Osteocyte (in vitro differentiated cells): Measurements from ENCODE around the gene DLG5. TPM values are rescaled to one million over a fixed set of nuclear protein-coding genes. Genes with fewer than 3 reads are reported as not detected.

ENCODE experiments used
- DNase-seq: peaks from one replicate; pipeline ENCODE4 v3.0.0; 2021; ENCODE audit warnings: mixed read lengths; ENCODE audit not compliant: unreplicated experiment; ENCODE audit errors: extremely low spot score
- H3K27ac Mint-ChIP-seq: one replicate; pipeline ENCODE4 v1.8.0; 2021; ENCODE audit warnings: mild to moderate bottlenecking, mixed read lengths; ENCODE audit not compliant: unreplicated experiment
- H3K27me3 Mint-ChIP-seq: one replicate; pipeline ENCODE4 v1.8.0; 2021; ENCODE audit warnings: mixed read lengths; ENCODE audit not compliant: unreplicated experiment
- H3K36me3 Mint-ChIP-seq: one replicate; pipeline ENCODE4 v1.8.0; 2021; ENCODE audit warnings: mixed read lengths; ENCODE audit not compliant: unreplicated experiment
- H3K4me1 Mint-ChIP-seq: one replicate; pipeline ENCODE4 v1.8.0; 2021; ENCODE audit warnings: mixed read lengths; ENCODE audit not compliant: unreplicated experiment
- H3K4me3 Mint-ChIP-seq: one replicate; pipeline ENCODE4 v1.8.0; 2021; ENCODE audit warnings: mild to moderate bottlenecking, moderate library complexity, mixed read lengths; ENCODE audit not compliant: unreplicated experiment
- H3K9me3 Mint-ChIP-seq: one replicate; pipeline ENCODE4 v1.8.0; 2021; ENCODE audit warnings: mixed read lengths; ENCODE audit not compliant: unreplicated experiment
- total RNA-seq: library from RNA; stranded (reverse); gene quantifications from 2 replicates; pipeline ENCODE4 v1.2.1, GENCODE V29; 2021
- TF ChIP-seq, protein P1 (sequence below): fragments of 200-600 bp; sonication (generic); IDR thresholded peaks from 2 replicates; pipeline ENCODE4 v1.5.0; 2021; ENCODE audit warnings: antibody characterized with exemption, mild to moderate bottlenecking, moderate library complexity

Gene DLG5
- total RNA-seq, 1 donor from 2014 or later, result 69.8 TPM

DNA sequence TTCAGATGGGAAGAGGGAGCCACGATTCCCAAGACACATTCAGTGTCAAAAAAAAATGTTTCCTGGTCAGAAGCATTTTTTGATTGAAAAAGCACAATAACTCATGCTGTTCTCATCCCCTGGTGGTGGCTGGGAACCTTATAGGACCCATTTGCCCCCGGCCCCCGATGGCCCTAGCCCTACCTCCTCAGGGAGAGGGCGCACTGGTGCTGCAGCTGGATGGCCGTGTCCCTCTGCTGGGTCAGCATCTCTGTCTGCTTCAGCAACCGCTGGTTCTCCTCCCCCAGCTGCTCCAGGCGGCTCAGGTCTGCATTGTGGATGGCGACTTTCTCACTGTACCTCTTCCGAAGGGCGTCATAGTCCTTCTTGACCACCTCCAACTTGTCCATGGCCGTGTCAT is 83.3 kb downstream of the DLG5 start:
- Mint-ChIP-seq H3K4me1 (peaks cover 34% of the 10 kb centered on the region), H3K27me3 (no peaks in the 10 kb centered on the region), H3K9me3 (no peaks in the 10 kb centered on the region), H3K27ac (no peak overlapping the region), H3K4me3 (no peak overlapping the region), H3K36me3 (peaks cover 17% of the 10 kb centered on the region)
- no peak for DNase-seq
- TF ChIP-seq, protein P1, sequence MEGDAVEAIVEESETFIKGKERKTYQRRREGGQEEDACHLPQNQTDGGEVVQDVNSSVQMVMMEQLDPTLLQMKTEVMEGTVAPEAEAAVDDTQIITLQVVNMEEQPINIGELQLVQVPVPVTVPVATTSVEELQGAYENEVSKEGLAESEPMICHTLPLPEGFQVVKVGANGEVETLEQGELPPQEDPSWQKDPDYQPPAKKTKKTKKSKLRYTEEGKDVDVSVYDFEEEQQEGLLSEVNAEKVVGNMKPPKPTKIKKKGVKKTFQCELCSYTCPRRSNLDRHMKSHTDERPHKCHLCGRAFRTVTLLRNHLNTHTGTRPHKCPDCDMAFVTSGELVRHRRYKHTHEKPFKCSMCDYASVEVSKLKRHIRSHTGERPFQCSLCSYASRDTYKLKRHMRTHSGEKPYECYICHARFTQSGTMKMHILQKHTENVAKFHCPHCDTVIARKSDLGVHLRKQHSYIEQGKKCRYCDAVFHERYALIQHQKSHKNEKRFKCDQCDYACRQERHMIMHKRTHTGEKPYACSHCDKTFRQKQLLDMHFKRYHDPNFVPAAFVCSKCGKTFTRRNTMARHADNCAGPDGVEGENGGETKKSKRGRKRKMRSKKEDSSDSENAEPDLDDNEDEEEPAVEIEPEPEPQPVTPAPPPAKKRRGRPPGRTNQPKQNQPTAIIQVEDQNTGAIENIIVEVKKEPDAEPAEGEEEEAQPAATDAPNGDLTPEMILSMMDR, result no peak

- TF ChIP-seq, protein P1, result no peak
- Mint-ChIP-seq H3K27ac (no peak overlapping the region), H3K27me3 (no peaks in the 10 kb centered on the region), H3K4me3 (no peak overlapping the region), H3K9me3 (no peaks in the 10 kb centered on the region), H3K4me1 (peaks cover 39% of the 10 kb centered on the region), H3K36me3 (peaks cover 17% of the 10 kb centered on the region)
- no peak for DNase-seq
These were observed 83.8 kb downstream of the DLG5 start for GRCh38 chr10:77842652-77843212.

GRCh38 chr10:77841711-77842375 is 84.7 kb downstream of the DLG5 start:
- H3K27ac Mint-ChIP-seq, result no peak overlapping the region
- no peaks in the 10 kb centered on the region for H3K9me3 Mint-ChIP-seq
- H3K4me1 Mint-ChIP-seq, result peaks cover 38% of the 10 kb centered on the region
- no peaks in the 10 kb centered on the region for H3K27me3 Mint-ChIP-seq
- DNase-seq, result no peak
- TF ChIP-seq, protein P1, result no peak
- peaks cover 17% of the 10 kb centered on the region for H3K36me3 Mint-ChIP-seq
- H3K4me3 Mint-ChIP-seq, result no peak overlapping the region

DNA sequence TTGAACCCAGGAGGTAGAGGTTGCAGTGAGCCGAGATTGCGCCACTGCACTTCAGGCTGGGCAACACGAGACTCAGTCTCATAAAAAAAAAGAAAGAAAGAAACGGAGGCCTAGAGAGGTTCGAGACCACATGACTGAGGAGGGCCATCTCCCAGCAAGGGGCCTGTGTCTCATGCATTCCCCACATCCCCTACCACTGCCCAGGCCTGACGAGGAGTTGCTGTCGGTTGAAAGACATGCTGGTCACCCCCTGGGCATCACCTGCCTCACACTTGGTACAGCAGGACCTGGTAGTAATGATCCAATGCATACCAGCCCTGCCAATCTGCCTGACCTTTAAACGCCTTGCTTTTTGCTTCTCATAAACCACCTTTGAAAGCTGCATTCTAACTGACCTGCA is 85.9 kb downstream of the DLG5 start:
- Mint-ChIP-seq H3K9me3 (no peaks in the 10 kb centered on the region), H3K4me1 (peaks cover 39% of the 10 kb centered on the region), H3K4me3 (no peak overlapping the region), H3K27ac (no peak overlapping the region), H3K36me3 (peaks cover 20% of the 10 kb centered on the region), H3K27me3 (no peaks in the 10 kb centered on the region)
- no peak for DNase-seq
- TF ChIP-seq, protein P1, result no peak

DNA sequence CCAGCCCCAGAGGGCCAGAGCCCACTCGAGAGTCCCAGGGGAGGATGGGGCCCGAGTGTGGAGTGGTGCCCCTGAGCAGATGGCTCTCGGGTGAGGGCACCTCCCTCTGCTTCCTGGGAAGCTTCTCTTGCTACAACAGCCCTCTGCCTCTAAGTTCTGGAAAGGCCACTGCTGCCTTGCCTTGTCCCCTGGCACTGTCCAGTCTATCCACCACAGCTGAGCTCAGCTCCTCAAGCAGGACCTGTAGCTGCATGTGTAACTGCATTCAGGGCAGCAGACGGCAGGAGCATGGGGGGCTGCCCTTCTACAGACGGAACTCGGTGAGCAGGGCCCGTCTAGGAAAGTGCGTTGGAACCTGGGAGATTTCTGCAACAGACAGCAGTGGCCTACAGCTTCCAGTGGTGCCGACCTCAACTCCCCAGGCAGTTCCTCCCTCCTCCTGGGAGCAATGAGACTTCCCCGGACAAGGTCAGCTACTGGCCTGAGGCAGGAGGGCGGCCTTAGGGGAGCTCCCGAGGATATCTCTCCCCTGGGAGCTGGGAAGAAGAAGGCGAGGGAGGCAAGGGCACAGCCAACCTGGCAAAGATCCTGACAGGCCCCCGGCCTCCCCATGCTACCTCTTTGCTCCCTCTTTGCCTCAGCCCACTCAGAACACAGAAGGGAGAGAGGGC is 88.5 kb downstream of the DLG5 start:
- TF ChIP-seq, protein P1, result no peak
- no peaks in the 10 kb centered on the region for H3K9me3 Mint-ChIP-seq
- no peak overlapping the region for H3K4me3 Mint-ChIP-seq
- peaks cover 25% of the 10 kb centered on the region for H3K4me1 Mint-ChIP-seq
- H3K27ac Mint-ChIP-seq, result peak overlapping the region; percentile 54
- H3K36me3 Mint-ChIP-seq, result peaks cover 28% of the 10 kb centered on the region
- DNase-seq, result no peak
- H3K27me3 Mint-ChIP-seq, result no peaks in the 10 kb centered on the region
